ENCODE results near the gene CRBN.

The CRBN gene

GRCh38 chr3:3179407-3180094 lies at the start of gene CRBN:
TSS of gene CRBN (minus strand) at chr3:3179691. CDS start at chr3:3179687, 4 bp downstream.
- peak; percentile 90 for DNase-seq (ENCODE audit: low spot score)

DNA sequence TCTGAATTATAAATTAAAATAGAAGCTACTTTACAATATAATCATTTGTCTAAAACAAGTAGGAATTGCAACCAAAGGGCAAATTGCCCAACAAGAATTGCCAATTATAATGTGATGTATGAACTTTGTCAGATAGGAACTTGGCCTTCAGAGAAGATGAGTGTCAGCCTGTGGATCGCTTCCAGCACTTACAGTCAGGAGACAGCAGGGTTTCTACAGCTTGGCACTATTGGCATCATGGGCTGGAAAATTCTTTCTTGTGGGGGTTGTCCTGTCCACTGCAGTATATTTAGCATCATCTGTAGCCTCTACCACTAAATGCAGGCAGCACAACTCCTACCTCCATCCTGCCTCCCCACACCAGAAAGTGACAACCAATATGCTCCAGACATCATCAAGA lies 48.1 kb upstream of the CRBN start:
- no peak for DNase-seq (ENCODE audit: low spot score)

GRCh38 chr3:3221528-3221927 lies 42.0 kb upstream of the CRBN start:
- no peak for DNase-seq (ENCODE audit: low spot score)

DNA sequence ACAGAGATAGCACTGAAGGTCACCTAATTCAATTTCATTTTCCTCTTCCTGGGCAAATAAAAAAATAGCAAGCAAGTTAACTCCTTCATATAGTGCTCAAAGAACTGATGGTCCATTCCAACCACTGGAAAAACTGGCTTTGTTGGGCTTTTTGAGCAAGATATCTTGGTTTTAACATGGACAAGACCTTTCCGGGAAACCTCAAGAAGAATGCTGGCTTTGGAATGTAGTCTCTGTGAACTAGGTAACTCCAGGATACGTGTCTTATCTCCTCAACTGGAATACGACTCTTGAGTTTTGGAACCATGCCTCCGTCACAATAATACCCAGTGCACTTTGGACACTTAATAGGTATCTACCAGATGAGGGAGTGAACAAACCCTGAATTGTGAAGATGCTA lies 36.9 kb upstream of the CRBN start:
- no peak for DNase-seq (ENCODE audit: low spot score)

GRCh38 chr3:3212781-3213440 lies 33.4 kb upstream of the CRBN start:
- no peak for DNase-seq (ENCODE audit: low spot score)

- DNase-seq (ENCODE audit: low spot score) = no peak
Measured at GRCh38 chr3:3209714-3210113, 30.2 kb upstream of the CRBN start.

GRCh38 chr3:3209057-3209456 lies 29.6 kb upstream of the CRBN start:
- DNase-seq (ENCODE audit: low spot score) = no peak

DNA sequence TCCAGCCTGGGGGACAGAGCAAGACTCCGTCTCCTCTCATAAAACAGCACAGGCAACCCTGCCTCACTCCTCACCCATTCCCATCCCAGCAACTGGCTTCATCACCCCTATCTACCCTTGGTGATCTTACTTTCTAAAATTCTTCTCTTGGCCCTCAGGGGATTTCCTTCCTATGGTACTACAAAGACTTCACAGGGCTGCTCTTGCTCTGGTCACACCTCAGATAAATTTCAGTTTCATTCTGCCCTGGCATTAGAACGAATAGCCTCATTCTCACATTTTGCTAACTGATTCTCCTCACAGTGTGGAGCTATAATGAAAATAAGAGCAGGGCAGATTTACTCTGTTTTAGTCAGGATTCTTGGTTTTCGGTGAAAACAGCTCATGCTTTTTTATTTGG lies 22.1 kb upstream of the CRBN start:
- no peak for DNase-seq (ENCODE audit: low spot score)

- DNase-seq (ENCODE audit: low spot score) = peak; percentile 9
Measured at GRCh38 chr3:3200632-3201212, 21.2 kb upstream of the CRBN start.

GRCh38 chr3:3199306-3199705 lies 19.8 kb upstream of the CRBN start:
- DNase-seq (ENCODE audit: low spot score) = no peak

GRCh38 chr3:3196148-3196861 lies 16.8 kb upstream of the CRBN start:
- DNase-seq (ENCODE audit: low spot score) = no peak

GRCh38 chr3:3194861-3195260 lies 15.4 kb upstream of the CRBN start:
- no peak for DNase-seq (ENCODE audit: low spot score)

DNA sequence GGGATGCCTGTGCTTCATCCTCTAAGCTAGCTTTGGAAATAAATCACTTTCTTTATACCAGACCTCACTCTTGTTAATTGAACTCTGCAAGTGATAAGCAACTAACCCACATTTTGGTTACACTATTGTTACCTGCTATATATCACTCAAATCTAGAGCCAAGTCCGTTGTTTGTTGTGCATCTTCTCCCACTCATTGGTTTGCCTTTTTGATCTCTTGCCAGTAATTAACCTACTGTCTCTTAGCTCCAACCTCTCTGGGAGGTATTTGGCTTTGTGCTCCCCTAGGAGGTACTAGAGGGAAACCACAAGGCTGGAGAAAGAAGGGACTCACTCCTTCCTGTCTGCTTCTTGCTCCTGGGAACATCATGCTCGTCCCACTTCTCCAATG lies 12.8 kb upstream of the CRBN start:
- DNase-seq (ENCODE audit: low spot score) = no peak

DNA sequence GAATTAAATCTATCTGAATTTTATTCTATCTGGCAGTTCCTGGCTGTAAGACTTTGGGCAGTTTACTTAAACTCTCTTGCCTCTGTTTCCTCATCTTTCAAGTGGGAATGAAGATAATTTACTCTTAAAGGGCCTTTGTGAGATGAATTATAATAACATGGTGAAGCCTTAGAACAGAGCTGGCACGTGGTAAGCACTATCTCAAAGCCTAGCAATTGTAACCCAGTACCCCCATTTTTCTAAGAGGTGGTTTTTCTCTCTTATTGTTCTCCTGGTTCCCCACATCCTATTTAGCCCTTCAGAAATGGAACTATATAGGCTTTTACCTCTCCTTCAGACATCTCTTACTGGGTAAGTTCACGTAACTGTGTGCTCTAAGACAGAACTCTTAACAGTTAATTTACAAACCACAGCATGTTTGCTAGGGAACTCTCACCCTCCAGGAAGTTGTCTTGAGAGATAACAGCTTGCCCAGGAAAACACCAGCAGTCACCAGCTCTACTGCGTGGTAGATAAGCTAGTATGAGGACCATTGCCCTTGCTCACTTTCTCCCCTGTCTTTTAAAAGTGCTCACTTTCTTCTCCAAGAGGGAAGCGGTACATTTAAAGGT lies 12.3 kb upstream of the CRBN start:
- DNase-seq (ENCODE audit: low spot score) = peak; percentile 10

GRCh38 chr3:3189961-3190360 lies 10.5 kb upstream of the CRBN start:
- DNase-seq (ENCODE audit: low spot score) = no peak

DNA sequence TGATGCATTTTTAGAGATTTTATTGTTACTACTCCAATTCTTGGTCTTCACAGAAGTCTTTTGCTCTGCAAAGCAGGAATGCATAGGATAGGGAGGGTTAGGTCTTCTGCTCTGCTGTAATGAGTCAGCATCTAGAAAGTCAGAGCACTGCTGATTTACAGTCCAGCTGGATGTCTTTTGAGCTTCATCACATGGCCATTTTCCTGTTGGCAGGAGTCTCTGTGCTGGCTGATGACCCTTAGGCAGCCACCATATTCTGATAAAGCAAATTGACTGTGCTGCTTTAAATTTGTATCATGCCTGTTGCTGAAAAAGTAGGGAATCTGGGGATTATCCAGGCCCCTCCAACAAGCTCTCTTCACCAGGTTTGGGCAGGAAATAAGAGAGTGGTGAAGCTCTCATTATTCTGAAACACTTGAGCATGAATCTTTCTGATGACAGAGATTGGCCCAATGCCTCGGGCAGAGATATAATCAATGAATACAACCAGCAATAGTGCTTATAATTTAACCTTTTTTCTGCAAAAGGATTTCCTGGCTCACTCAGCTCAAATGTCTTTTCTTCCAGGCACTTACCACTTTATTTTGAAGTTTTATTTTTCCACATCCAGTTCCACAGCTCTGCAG lies 9.7 kb upstream of the CRBN start:
- DNase-seq (ENCODE audit: low spot score) = no peak

- DNase-seq (ENCODE audit: low spot score) = no peak
Measured at GRCh38 chr3:3184876-3185275, 5.4 kb upstream of the CRBN start.

- DNase-seq (ENCODE audit: low spot score) = no peak
Measured at GRCh38 chr3:3180456-3180855, 965 bp upstream of the CRBN start.

- no peak for DNase-seq (ENCODE audit: low spot score)
Measured at GRCh38 chr3:3178498-3179328, 778 bp downstream of the CRBN start.

- no peak for DNase-seq (ENCODE audit: low spot score)
Measured at GRCh38 chr3:3177861-3178497, 1.5 kb downstream of the CRBN start.

DNA sequence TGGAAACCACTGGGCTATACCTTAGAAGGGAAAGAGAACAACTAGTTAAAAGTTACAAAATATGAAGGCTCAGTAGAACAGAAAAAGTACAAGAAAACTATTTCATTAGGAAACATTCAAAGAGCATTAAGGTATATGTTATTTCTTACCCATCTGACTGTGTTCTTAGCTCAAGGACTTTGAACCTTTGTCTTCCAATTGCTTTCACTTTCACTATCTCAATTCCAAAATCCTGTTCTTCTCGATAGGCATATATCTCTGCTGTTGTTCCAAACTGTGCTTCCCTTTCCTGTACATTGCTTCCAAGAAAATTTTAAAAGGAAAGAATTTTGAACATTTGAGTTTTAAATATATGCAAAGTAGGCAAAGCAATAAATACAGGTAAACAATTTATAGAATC lies 6.9 kb downstream of the CRBN start:
- no peak for DNase-seq (ENCODE audit: low spot score)

Data from hematopoietic multipotent progenitor cell treated with erythropoietin and hydrocortisone succinate and interleukin-3 and kit ligand, for 15 days (in vitro differentiated cells).